22Rv1 (cell line): ENCODE results near the gene SPOCK2.
"Not testable (repeated sequence)": the region's sequence is repeated elsewhere in the genome, so short reads cannot be mapped to it uniquely, and the experiment has no call there.

ENCODE experiments used
- H3K27ac ChIP-seq: fragments of 450-650 bp; 2 replicates; pipeline ENCODE4 v1.5.1; 2017
- ZFX ChIP-seq: fragments of 450-650 bp; IDR thresholded peaks from 2 replicates; pipeline ENCODE4 v1.6.1; 2017; ENCODE audit warnings: antibody characterized with exemption, borderline replicate concordance
- TF ChIP-seq, protein P1 (sequence below): fragments of 450-650 bp; IDR thresholded peaks from 2 replicates; pipeline ENCODE4 v1.5.1; 2017; ENCODE audit warnings: mild to moderate bottlenecking

Gene SPOCK2

DNA sequence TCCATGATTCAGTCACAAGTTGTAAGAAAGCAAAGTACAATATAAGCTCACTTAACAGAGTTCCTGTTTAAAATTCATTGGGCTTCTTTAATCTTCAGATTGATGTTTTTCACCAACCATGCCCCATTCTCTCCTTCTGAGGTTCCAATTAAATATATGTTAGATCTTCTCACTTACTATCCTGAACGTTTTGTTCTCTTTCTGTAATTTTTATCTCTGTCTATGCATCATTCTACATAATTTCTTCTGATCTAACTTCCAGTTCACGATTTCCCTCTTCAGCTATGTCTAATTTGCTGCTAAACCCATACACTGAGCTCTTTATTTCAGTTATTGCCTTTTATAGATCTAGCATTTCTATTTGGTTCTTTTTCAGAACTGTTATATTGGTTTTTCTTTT is 28.0 kb upstream of the SPOCK2 start:
- no peak overlapping the region for H3K27ac ChIP-seq
- TF ChIP-seq, protein P1, sequence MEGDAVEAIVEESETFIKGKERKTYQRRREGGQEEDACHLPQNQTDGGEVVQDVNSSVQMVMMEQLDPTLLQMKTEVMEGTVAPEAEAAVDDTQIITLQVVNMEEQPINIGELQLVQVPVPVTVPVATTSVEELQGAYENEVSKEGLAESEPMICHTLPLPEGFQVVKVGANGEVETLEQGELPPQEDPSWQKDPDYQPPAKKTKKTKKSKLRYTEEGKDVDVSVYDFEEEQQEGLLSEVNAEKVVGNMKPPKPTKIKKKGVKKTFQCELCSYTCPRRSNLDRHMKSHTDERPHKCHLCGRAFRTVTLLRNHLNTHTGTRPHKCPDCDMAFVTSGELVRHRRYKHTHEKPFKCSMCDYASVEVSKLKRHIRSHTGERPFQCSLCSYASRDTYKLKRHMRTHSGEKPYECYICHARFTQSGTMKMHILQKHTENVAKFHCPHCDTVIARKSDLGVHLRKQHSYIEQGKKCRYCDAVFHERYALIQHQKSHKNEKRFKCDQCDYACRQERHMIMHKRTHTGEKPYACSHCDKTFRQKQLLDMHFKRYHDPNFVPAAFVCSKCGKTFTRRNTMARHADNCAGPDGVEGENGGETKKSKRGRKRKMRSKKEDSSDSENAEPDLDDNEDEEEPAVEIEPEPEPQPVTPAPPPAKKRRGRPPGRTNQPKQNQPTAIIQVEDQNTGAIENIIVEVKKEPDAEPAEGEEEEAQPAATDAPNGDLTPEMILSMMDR: no peak
- TF ChIP-seq ZFX: no peak

DNA sequence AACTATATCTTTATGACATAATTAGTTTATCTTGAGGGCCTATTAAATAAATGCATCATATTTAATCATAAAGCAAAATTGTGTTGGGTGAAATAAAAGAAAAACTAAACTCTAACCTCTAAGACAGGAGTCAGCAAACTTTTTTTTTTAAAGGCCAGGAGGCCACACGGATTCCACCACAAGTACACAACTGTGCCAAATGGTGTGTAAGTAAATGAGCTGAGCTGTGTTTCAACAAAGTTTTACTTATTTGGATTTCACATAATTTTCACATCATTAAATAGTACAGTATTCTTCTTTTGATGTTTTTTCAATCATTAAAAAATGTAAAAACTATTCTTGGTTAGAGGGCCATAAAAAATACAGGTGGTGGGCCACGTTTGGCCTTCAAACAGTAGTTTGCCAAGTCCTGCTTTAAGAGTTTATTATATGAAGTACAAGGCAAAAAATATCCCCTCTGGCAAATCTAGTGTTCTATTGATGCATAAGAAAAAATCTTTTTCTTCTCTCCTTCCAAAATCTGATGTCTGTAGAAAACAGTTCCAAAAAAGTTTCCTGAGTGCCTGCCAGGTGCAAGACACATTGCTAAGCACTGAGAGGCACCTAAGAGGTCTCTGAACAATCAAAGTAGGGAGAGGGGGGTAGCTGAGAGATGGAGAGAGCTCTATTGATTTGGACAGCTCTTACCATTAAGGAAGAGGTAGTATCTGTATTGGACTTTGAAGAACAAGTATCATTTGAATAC is 26.5 kb upstream of the SPOCK2 start:
- no peak overlapping the region for H3K27ac ChIP-seq
- TF ChIP-seq, protein P1: no peak
- no peak for TF ChIP-seq ZFX

DNA sequence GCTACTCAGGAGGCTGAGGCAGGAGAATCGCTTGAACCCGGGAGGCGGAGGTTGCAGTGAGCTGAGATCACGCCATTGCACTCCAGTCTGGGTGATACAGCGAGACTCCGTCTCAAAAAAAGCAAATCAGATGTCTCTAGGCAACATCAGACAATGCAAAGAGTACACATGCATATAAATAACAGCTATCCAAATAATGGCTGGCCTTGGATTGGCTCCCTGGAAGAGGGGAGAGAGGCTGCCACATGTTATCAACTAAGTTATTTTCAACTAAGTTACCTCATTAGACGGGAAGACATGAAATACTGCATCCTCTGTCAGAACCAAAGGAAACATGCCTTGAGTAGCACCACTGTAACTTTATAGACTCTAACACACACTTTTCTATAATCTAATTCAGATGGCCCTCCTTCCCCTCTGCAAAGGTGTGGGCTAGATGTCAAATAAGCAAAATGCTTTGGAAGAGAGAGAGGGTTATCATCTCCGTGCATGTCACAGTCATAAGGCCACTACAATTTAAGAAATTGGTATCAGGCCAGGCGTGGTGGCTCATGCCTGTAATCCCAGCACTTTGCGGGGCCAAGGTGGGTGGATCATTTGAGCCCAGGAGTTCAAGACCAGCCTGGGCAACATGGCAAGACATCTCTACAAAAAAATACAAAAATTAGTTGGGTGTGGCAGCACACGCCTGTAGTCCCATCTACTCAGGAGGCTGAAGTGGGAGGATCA is 22.5 kb upstream of the SPOCK2 start:
- TF ChIP-seq, protein P1: no peak
- TF ChIP-seq ZFX: no peak
- H3K27ac ChIP-seq: no peak overlapping the region

DNA sequence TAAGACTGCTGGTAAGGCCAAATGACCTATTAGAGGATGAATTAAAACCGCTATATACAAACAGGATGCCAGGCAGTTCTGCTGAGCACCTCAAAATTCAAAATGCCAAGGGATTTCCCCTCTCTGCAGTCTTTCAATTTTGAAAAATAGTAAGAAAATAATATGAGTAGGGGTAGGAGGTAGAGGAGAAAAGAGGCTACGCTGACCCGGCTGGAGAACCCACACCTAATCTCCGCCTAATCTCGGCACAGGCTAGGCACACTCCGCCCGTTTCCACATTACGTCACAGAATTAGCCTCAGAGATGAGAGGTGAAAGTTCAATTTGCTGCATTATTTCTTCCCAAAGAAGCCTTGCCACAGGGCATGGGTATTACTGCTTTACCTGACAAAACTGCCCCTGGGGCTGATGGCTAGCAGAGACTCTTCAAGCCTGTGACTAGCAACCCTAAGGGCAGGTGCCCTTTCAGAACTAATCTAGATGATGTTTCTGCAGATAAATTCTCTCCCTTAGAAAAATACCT is 21.3 kb upstream of the SPOCK2 start:
- H3K27ac ChIP-seq: peak overlapping the region; percentile 36; the same call in 1 of the 2 replicates
- no peak for TF ChIP-seq ZFX
- TF ChIP-seq, protein P1: no peak

DNA sequence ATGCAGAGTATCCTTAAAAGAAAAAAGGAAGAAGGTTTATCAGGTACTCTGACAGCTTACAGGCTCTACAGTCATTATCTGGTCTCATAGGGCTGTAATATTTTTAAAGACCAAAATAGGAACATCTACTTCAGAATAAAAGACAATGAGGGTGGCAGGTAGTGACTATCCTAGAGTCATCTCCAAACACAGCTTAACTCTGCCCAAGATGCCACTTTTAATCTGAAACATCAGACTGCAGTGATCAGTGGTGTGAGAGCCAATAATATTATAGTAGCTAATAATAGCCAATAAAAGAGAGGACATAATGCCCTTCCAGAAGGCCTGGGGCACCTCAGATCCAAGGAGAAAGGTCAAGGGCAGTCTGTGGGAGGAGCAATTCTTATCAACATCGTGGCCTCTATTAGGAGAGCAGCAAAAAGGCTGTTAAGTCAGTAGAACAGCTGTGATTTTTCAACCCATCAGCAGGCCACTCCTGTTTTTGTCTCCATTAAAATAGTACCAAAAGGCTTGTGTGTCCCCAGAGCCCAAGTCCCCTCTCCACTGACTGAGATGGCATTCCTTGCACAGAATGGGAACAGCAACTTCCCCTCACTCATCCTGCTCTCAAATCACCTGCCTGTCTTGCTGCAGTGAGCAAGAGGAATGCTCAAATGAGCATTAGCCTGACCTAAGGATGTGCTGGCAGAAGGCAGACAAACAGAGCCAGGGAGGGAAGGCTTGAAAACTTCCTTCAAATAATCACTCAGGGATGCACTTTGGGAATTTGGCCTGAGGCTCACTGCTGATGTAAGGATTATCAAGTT is 20.7 kb upstream of the SPOCK2 start:
- H3K27ac ChIP-seq: peak overlapping the region; percentile 36; the same call in 1 of the 2 replicates
- TF ChIP-seq, protein P1: no peak
- TF ChIP-seq ZFX: no peak

DNA sequence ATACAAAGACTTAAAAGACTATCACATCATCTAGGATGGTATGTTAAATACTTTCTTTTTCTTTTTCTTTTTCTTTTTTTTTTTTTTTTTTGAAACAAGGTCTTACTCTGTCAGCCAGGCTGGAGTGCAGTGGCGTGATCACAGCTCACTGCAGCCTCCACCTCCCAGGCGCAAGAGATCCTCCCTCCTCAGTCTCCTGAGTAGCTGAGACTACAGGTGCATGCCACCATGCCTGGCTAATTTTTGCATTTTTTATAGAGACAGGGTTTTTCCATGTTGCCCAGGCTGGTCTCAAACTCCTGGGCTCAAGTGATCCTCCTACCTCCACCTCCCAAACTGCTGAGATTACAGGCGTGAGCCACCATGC is 19.6 kb upstream of the SPOCK2 start:
- H3K27ac ChIP-seq: not testable (repeated sequence)

DNA sequence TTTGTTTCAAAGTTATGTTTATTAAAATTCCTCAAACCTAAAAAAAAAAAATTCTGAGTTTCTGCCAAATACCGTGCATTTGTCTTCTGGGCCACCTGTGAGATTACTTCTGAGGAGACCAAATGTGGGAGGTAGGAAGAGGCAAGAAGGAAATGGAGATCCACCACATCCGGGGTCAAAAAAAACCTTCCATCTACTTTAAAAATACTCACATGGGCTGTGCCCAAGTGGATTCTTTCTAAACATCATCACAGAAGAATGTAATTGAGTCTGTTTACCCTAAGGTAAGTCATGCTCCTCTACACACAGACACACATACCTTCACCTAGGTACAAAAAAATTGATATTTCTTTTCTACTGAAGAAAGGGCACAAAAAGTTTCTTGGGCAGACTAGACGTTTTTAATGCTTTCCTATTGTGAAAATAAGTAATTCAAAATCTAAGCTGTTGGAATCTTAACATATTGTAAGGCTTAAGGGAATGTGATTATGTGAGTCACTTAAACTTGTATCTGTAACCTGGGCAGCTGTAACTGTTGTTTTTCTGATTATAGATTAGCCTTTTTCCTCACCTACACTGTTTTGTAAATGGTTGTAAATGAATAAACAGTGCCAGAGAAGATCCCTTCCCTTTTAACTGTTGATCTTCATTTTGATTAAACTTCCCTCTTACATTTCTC is 19.1 kb upstream of the SPOCK2 start:
- no peak overlapping the region for H3K27ac ChIP-seq
- TF ChIP-seq, protein P1: no peak
